ENCODE results near the gene PSMB2. TPM values are rescaled to one million over a fixed set of nuclear protein-coding genes. Genes with fewer than 3 reads are reported as not detected.

Gene PSMB2
- total RNA-seq, 2 experiments from 2014 or later = 107 to 111 TPM

DNA sequence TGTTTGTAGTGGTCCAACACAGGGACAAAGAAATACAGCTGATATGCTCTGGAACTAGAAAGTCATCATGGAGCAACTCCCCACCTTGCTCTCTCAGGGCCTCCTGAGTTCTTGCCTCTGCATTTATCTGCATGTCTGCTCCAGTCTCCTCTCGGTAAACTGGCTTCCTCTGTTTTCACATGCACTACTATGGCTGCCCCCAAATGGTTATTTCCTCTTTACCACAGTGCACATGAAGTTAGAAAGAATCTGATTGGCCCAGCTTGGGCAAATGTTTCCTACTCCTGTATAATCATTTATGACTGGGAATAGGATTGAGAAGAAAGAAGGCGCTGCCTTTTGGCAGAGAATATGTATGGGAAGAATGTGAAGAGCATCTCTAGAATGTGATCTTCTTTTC lies 16.5 kb upstream of the PSMB2 start:
- no peaks in the 10 kb centered on the region for H3K36me3 Mint-ChIP-seq
- H3K9me3 Mint-ChIP-seq = no peaks in the 10 kb centered on the region
- no peaks in the 10 kb centered on the region for H3K4me1 Mint-ChIP-seq
- no peak for DNase-seq
- H3K4me3 Mint-ChIP-seq = no peak overlapping the region
- no peak overlapping the region for H3K27ac Mint-ChIP-seq
- H3K27me3 Mint-ChIP-seq = no peaks in the 10 kb centered on the region

DNA sequence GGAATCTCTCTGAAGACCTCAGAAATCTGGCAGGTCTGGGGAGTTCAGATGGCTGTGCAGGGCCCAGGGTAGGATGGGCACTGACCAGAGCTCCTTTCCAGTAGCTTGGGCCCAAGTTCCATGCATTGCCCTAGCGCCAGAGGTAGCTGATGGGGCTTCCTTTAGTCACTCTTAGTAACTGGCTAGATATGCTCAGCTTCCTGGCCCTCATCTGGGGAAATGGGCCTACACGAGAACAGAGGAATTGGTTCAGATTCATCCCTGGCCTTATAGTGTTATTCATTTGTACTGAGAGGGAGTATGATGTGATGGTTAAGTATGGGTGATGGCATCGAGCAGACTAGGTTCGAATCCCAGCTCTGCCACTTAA lies 15.5 kb upstream of the PSMB2 start:
- DNase-seq = no peak
- no peak overlapping the region for H3K27ac Mint-ChIP-seq
- no peaks in the 10 kb centered on the region for H3K9me3 Mint-ChIP-seq
- H3K36me3 Mint-ChIP-seq = no peaks in the 10 kb centered on the region
- no peaks in the 10 kb centered on the region for H3K4me1 Mint-ChIP-seq
- no peak overlapping the region for H3K4me3 Mint-ChIP-seq
- H3K27me3 Mint-ChIP-seq = no peaks in the 10 kb centered on the region

DNA sequence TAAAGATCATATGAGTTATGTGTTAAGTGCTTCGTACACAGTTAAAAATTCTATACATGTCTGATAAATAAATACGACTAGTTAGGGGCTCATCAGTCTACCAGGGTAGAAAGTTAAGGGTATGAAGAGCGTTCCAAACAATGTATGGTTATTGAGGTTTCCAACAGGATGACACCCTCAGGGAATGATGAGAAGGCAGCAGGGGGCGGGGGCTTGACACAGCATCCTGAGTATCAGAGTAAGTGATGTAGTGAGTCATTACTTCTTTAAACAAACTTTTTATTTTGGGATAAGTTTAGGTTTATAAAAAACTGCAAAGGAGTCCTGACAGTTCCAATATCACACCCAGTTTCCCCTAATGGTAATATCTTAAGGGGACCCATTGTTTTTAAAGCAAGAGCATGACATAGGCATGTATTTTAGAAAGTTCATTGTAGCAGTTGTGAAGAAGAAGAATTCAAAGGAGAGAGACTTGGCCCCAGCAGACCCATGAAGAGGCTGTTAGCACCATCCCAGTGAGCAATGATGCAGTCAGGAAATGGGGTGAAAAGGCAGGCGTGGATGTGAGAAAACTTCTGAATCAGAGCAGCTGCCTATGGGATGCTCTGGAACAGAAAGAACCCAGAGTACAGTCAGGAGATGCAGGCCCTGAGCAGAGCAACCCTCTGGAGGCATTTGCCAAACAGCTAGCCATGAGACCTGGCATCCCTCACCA lies 15.0 kb upstream of the PSMB2 start:
- no peak overlapping the region for H3K4me3 Mint-ChIP-seq
- no peak overlapping the region for H3K27ac Mint-ChIP-seq
- DNase-seq = no peak
- H3K27me3 Mint-ChIP-seq = no peaks in the 10 kb centered on the region
- H3K4me1 Mint-ChIP-seq = no peaks in the 10 kb centered on the region
- no peaks in the 10 kb centered on the region for H3K36me3 Mint-ChIP-seq
- no peaks in the 10 kb centered on the region for H3K9me3 Mint-ChIP-seq

DNA sequence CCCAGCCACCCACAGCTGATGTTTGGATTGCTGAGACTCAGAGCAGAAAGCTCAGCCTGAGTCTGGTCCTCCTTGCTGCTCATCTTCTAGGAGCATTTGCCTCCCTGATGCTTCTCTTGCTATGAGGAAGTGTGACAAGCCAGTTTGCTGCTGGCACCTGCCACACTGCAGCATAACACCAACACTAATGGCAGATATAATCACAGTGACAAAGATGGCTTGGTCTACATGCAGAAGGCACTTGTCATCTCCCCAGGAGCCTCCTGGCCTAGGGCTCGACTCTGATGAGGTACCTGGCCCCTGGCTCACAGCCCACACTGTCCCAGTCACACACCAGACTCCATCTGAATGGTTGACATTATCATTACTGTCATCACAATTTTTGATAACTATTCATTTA lies 13.9 kb upstream of the PSMB2 start:
- no peaks in the 10 kb centered on the region for H3K4me1 Mint-ChIP-seq
- H3K27me3 Mint-ChIP-seq = no peaks in the 10 kb centered on the region
- H3K9me3 Mint-ChIP-seq = no peaks in the 10 kb centered on the region
- no peak overlapping the region for H3K4me3 Mint-ChIP-seq
- DNase-seq = no peak
- no peak overlapping the region for H3K27ac Mint-ChIP-seq
- no peaks in the 10 kb centered on the region for H3K36me3 Mint-ChIP-seq

DNA sequence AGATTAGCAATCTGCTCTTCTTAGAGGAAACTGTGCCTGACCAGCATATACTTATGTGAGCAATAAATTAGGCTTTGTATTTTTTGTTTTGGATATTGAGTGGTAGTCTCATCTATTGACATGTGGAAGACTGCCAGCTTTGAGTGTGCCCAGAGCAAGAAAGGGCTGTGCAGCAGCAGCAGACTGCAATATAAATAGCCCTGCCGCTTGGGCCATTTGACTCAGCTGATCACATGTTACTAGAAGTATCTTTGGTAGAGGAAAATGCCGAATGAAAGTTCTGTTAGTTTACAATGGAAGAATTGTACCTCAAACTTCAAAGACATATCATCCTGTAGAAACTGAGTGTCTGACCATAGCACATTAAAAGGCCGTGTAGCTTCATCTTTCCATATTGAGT lies 9.1 kb upstream of the PSMB2 start:
- Mint-ChIP-seq H3K27ac (no peak overlapping the region), H3K9me3 (no peaks in the 10 kb centered on the region), H3K4me1 (no peaks in the 10 kb centered on the region), H3K4me3 (no peak overlapping the region), H3K27me3 (peaks cover 19% of the 10 kb centered on the region), H3K36me3 (no peaks in the 10 kb centered on the region)
- DNase-seq = no peak

DNA sequence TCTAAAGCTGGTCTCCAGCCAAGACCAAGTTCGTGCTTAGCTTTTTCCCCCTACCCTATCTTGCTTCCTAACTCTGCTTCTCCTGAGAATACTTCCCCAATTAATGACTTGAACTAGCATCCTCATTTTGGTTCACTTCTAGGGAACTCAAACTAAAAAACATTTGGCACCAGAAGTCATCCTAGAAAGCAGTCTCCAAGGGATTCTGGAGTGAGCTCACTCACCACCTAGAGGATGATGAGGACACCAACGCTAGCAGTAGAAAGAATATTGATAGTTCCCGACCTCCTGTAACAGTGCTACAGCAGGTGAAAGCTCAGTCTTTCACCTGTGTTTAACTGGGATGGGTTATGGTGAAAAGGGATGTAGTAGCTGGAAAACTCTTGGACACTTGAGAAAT lies 4.7 kb upstream of the PSMB2 start:
- no peak overlapping the region for H3K27ac Mint-ChIP-seq
- peaks cover 2% of the 10 kb centered on the region for H3K4me1 Mint-ChIP-seq
- H3K36me3 Mint-ChIP-seq = peaks cover 3% of the 10 kb centered on the region
- no peak overlapping the region for H3K4me3 Mint-ChIP-seq
- H3K9me3 Mint-ChIP-seq = no peaks in the 10 kb centered on the region
- DNase-seq = no peak
- peaks cover 37% of the 10 kb centered on the region for H3K27me3 Mint-ChIP-seq

DNA sequence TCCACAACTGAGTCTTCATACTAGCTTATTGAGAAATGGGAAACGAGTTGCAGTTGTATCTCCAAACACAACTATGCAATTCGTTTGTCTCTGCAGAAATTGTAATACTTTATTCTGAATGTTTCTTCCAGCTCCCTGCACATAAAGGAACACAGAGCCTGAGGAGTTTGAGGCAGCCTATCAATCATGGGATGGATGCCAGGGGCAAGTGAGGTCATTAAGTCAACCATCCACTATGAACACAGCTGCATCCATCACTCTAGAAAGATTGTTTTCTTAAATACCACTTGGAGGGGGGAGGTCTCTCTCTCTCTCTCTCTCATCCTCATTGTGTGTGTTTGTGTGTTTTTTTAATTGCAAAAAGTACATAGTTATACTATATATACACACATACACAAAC lies 2.9 kb upstream of the PSMB2 start:
- Mint-ChIP-seq H3K4me1 (peaks cover 12% of the 10 kb centered on the region), H3K27ac (no peak overlapping the region), H3K4me3 (no peak overlapping the region), H3K27me3 (peaks cover 37% of the 10 kb centered on the region), H3K9me3 (no peaks in the 10 kb centered on the region), H3K36me3 (peaks cover 3% of the 10 kb centered on the region)
- DNase-seq = no peak

DNA sequence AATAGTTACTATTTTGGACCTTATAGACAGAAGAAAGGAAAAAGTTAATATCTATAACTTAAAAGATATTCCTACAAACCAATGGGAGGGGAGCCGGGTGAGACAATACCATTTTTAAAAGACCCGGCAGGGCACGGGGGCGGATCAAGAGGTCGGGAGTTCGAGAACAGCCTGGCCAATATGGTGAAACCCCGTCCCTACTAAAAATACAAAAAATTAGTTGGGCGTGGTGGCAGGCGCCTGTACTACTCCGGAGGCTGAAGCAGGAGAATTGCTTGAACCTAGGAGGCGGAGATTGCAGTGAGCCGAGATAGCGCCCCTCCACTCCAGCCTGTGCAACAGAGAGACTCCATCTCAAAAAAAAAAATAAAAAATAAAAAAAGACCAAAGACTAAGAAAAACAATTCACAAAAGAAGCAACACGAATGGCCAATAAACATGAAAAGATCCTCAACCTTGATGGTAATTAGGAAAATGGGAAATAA lies 1.2 kb upstream of the PSMB2 start:
- peak overlapping the region; percentile 100 for H3K4me3 Mint-ChIP-seq
- DNase-seq = peak; percentile 11
- H3K4me1 Mint-ChIP-seq = peaks cover 25% of the 10 kb centered on the region
- H3K27ac Mint-ChIP-seq = peak overlapping the region; percentile 100
- no peaks in the 10 kb centered on the region for H3K9me3 Mint-ChIP-seq
- H3K36me3 Mint-ChIP-seq = peaks cover 6% of the 10 kb centered on the region
- peaks cover 36% of the 10 kb centered on the region for H3K27me3 Mint-ChIP-seq

DNA sequence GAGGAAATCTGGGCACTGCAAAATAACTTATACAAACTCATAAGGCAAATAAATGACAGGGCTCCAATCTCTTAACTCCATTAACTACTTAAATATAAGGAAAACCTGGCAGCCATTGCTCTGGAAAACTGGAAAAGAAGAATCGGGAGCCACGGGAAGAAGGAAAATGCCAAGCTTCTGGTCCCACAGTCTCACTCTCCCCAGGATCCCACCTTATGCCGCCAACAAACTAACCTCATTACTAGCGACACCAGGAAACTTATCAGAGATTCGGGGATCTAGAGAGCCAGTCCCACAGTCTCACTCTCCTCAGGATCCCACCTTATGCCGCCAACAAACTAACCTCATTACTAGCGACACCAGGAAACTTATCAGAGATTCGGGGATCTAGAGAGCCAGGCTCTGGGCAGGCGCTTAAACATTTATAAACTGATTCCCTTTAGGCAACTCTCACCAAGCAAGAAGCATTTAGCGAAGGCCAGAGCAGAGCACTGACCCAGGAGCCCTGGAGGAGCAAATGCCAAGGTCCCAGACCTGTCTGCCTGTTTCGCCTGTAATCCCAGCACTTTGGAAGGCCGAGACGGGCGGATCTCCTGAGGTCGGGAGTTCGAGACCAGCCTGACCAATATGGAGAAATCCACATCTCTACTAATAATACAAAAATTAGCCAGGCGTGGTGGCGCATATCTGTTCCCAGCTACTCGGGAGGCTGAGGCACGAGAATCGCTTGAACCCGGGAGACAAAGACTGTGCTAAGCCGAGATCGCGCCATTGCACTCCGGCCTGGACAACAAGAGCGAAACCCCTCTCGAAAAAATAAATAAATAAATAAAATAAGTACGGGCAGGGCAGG lies 720 bp downstream of the PSMB2 start:
- peak overlapping the region; percentile 100 for H3K4me3 Mint-ChIP-seq
- no peaks in the 10 kb centered on the region for H3K9me3 Mint-ChIP-seq
- H3K27me3 Mint-ChIP-seq = peaks cover 20% of the 10 kb centered on the region
- DNase-seq = no peak
- peaks cover 28% of the 10 kb centered on the region for H3K4me1 Mint-ChIP-seq
- H3K36me3 Mint-ChIP-seq = peaks cover 9% of the 10 kb centered on the region
- peak overlapping the region; percentile 100 for H3K27ac Mint-ChIP-seq

DNA sequence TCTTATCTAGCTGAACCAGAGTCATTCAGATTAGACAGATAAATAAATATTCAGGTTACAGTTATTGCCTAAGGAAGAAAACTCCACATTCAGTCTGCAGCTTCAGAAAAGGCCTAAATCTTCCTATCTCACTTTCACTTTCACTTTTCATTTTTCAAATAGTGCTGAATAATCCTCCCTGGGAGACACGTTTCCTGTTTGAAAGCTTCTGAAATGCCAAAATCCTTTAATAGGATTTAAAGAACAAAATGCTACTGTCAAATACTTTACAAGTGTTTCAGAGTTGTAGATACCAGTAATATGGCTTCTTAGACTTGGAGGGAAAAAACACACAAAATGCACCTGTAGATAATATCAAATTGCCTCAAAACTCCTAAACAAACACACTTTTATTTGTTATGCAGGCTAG lies 3.9 kb downstream of the PSMB2 start:
- H3K9me3 Mint-ChIP-seq = no peaks in the 10 kb centered on the region
- no peak for DNase-seq
- no peaks in the 10 kb centered on the region for H3K27me3 Mint-ChIP-seq
- H3K36me3 Mint-ChIP-seq = peaks cover 12% of the 10 kb centered on the region
- peak overlapping the region; percentile 73 for H3K4me3 Mint-ChIP-seq
- peak overlapping the region; percentile 85 for H3K27ac Mint-ChIP-seq
- peaks cover 28% of the 10 kb centered on the region for H3K4me1 Mint-ChIP-seq

DNA sequence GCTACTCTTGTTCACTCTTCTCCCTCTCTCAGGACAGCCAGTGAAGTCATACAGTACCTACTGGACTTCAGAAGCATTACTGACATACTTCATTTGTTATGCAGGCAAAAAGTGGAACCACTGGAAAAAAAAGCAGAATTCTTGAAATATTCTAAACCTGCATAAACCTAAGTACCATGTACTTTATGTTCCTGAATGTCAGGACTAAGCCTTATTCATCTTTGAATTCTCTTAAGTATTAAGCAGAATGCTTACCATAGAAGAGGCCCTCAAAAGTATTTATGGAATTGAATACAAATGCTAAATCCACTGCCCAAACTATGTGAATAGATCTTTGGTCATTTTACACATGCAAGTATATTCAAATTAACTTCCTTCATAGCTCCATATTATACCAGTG lies 7.8 kb downstream of the PSMB2 start:
- Mint-ChIP-seq H3K27me3 (no peaks in the 10 kb centered on the region), H3K4me3 (no peak overlapping the region), H3K4me1 (peaks cover 18% of the 10 kb centered on the region), H3K9me3 (no peaks in the 10 kb centered on the region), H3K36me3 (peaks cover 26% of the 10 kb centered on the region), H3K27ac (no peak overlapping the region)
- DNase-seq = no peak

DNA sequence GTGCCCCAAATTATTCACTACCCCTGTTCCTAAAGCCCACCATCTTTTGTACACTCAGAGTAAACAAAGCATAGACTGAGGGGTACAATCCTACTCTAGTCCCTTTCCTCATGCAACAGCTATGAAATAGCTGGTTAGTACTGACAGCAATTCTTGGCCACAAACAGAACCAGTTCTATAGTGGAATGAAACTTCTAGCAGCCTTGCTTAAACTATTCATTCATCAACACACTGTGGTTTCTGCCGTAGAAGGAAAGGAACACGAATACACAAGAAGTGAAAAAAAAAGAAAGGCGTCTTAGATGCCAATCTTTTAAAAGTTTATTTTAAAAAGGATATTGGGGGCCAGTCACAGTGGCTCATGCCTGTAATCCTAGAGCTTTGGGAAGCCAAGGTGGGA lies 9.9 kb downstream of the PSMB2 start:
- Mint-ChIP-seq H3K27ac (peak overlapping the region; percentile 8), H3K4me3 (no peak overlapping the region), H3K9me3 (no peaks in the 10 kb centered on the region), H3K36me3 (peaks cover 23% of the 10 kb centered on the region), H3K4me1 (peaks cover 9% of the 10 kb centered on the region), H3K27me3 (no peaks in the 10 kb centered on the region)
- DNase-seq = no peak

DNA sequence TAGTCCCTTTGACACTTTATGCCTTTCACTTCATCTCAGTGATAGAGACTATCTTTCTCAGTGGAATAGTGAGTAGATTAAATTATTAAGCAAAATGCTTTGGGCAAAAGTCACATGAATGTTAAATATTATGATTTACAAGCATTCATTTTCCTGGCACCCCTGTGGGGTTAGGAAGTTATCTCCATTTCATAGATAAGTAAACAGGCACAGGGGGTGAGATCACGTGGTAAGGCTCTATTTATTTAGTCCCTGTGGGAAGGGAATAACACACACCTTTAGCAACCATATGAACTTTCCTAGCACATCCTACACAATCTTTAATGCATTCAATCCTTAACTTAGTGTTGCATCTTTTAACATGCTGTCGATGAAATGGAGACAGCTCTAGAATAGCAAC lies 12.3 kb downstream of the PSMB2 start:
- H3K36me3 Mint-ChIP-seq = peaks cover 19% of the 10 kb centered on the region
- H3K4me1 Mint-ChIP-seq = peaks cover 9% of the 10 kb centered on the region
- no peaks in the 10 kb centered on the region for H3K27me3 Mint-ChIP-seq
- no peak overlapping the region for H3K27ac Mint-ChIP-seq
- H3K9me3 Mint-ChIP-seq = no peaks in the 10 kb centered on the region
- no peak overlapping the region for H3K4me3 Mint-ChIP-seq
- no peak for DNase-seq

DNA sequence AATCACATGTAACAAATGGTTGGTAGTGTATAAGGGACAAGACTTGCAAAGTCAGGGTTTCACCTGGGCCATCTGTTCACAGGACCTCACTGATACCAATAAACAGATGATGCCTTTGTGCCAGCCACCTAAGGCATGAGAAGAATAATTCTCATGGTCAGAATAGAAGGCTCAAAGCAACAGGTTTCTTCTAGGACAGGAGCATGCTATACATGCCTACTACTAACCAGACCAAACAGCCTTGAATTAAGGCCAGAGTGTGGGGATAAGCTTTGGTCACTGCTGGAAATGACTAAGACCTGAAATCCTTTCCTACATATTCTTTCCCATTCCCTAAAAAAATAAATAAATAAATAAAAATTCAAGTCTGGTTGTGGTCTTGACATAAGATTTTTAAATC lies 17.5 kb downstream of the PSMB2 start:
- Mint-ChIP-seq H3K27ac (no peak overlapping the region), H3K4me3 (no peak overlapping the region), H3K27me3 (no peaks in the 10 kb centered on the region)

DNA sequence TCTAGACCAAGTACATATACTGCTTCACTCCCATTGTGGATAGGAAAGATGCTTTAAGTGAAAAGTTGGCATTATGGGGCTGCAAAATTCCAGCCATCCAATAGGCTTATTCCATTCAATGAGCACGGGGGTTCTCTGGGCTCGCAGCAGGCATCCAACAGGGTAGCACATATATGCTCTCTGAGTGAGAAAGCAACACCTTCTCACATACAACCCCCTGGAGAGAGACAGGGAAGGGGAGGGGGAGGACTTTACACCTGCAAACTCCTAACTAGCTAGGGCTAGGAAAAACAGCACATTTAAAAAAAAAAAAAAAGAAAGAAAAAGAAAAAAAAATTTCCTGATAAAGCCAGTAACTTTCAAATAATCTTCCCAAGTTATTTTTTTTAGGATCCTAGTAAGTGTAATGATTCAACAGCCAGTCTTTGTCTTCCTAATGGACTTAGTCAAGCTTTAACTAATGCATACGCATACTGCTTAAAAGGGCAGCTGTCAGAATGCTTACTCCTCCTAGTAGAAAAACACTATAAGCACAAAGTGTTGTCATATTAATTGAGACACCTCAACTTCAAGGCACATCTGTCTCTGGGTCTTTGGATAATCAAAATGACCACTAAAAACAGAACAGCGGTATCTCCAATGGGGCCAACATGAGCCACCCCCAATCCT lies 18.7 kb downstream of the PSMB2 start:
- Mint-ChIP-seq H3K27me3 (no peaks in the 10 kb centered on the region), H3K4me3 (no peak overlapping the region), H3K36me3 (peaks cover 9% of the 10 kb centered on the region), H3K9me3 (no peaks in the 10 kb centered on the region), H3K4me1 (peaks cover 5% of the 10 kb centered on the region), H3K27ac (no peak overlapping the region)
- DNase-seq = no peak

More for the DNA sequence above, 17.5 kb downstream of the PSMB2 start:
- Mint-ChIP-seq H3K4me1 (peaks cover 7% of the 10 kb centered on the region), H3K9me3 (no peaks in the 10 kb centered on the region), H3K36me3 (peaks cover 7% of the 10 kb centered on the region)
- DNase-seq = no peak
